ENCODE results near the gene DLG2. TPM values are rescaled to one million over a fixed set of nuclear protein-coding genes. Genes with fewer than 3 reads are reported as not detected.
A peak's percentile ranks its signal among the peaks of the same experiment; 100 is the strongest.

Gene DLG2
- total and polyA plus RNA-seq, 11 donors: 2.4 to 13.9 (median 7.1) TPM

- WGBS, 4 donors: 71 to 92% (median 83%) methylated on average over 2 of the region's 2 CpGs
- H3K4me1 ChIP-seq: peaks cover 0 to 4% (median 0%) of the 10 kb centered on the region in 12 donors
- H3K36me3 ChIP-seq: no peaks in the 10 kb centered on the region
- no peak overlapping the region for H3K4me3 ChIP-seq
- no peak for TF ChIP-seq POLR2A (IDR thresholded peaks at IDR 0.05)
- no peak for TF ChIP-seq CTCF (IDR thresholded peaks at IDR 0.05)
- no peak overlapping the region for H3K27ac ChIP-seq
- DNase-seq: no peak
- ATAC-seq: no peak
- H3K27me3 ChIP-seq: no peaks in the 10 kb centered on the region
- intact Hi-C loops (cut with DNase I): loop anchor here in 1 of 10 donors (10.0 kb wide), 1 partner anchor 50 kb away; no protein-coding TSS in a partner anchor
- H3K9me3 ChIP-seq: no peaks in the 10 kb centered on the region
Measured at GRCh38 chr11:84894666-84895065, 732.5 kb downstream of the DLG2 start.

DNA sequence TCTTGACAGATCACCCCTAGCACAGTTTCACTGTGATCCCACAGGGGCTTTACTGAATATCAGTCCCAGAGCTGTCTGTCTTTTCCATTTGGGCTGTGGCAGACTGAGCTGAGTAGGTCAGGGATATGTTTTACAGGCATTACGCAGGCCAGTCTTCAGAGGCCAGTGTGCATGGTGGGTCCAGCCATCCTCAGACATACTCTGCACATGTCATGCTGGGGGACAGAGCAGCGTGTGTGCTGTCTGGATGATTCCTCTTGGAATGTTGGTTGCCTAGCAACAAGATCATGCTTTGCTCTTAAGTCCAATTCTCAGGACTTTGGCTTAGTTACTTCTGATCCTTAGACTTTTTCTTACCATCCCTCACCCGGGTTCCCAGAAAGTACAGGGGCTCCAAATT is 736.5 kb downstream of the DLG2 start:
- H3K4me3 ChIP-seq: no peak overlapping the region
- no peaks in the 10 kb centered on the region for H3K36me3 ChIP-seq
- peak in 1 of 5 donors; percentile 20 for DNase-seq
- intact Hi-C loops (cut with DNase I): loop anchor here in 1 of 10 donors (10.0 kb wide), 1 partner anchor 46 kb away; no protein-coding TSS in a partner anchor
- WGBS, 4 donors: 49 to 65% (median 61%) methylated on average over 3 of the region's 3 CpGs
- no peak overlapping the region for H3K27ac ChIP-seq
- H3K9me3 ChIP-seq: no peaks in the 10 kb centered on the region
- no peak for TF ChIP-seq POLR2A (IDR thresholded peaks at IDR 0.05)
- no peak for TF ChIP-seq CTCF (IDR thresholded peaks at IDR 0.05)
- no peaks in the 10 kb centered on the region for H3K27me3 ChIP-seq
- H3K4me1 ChIP-seq: peaks cover 0 to 17% (median 5%) of the 10 kb centered on the region in 12 donors
- peak in 1 of 4 donors; percentile 29 for ATAC-seq

GRCh38 chr11:84889556-84889955 is 737.6 kb downstream of the DLG2 start:
- WGBS, 4 donors: 73 to 84% (median 75%) methylated on average over 3 of the region's 3 CpGs
- Histone ChIP-seq H3K36me3 (no peaks in the 10 kb centered on the region), H3K4me3 (no peak overlapping the region), H3K9me3 (no peaks in the 10 kb centered on the region), H3K27me3 (no peaks in the 10 kb centered on the region), H3K27ac (no peak overlapping the region), H3K4me1 (peaks cover 0 to 20% (median 5%) of the 10 kb centered on the region in 12 donors)
- no peak for ATAC-seq
- TF ChIP-seq POLR2A (IDR thresholded peaks at IDR 0.05) (no peak), CTCF (IDR thresholded peaks at IDR 0.05) (no peak)
- DNase-seq: no peak
- intact Hi-C loops (cut with DNase I): no loop called here

DNA sequence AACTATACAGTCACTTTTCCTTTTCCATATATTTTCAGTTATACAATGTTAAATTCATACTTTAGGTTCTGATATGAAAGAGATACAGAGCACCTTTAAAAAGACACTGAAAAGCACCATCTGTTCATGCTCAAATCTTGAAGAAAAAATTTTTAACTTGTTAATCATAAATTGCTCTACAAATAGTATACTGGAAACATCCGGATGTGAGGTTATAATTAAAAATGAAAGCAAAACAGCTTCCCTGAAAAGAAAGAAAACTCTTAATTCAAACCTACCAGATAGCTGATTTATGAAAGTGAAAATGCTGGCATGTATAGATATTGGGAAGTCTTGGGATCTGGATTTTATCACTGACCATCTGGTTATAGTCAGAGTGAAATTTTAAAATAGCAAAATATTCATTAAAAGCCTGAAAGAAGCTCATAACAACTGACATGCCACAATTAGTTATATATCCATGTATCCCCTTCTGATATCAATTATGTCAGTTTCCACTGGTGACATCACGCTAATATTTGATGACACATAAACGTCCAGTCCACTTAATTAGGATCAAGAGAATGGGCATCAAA is 740.0 kb downstream of the DLG2 start:
- Histone ChIP-seq H3K4me1 (peaks cover 0 to 29% (median 5%) of the 10 kb centered on the region in 12 donors), H3K27me3 (no peaks in the 10 kb centered on the region), H3K36me3 (no peaks in the 10 kb centered on the region), H3K27ac (peak overlapping the region in 6 of 12 donors; percentile 2 to 48 (median 30)), H3K4me3 (no peak overlapping the region), H3K9me3 (no peaks in the 10 kb centered on the region)
- TF ChIP-seq CTCF (IDR thresholded peaks at IDR 0.05): no peak
- no peak for TF ChIP-seq POLR2A (IDR thresholded peaks at IDR 0.05)
- ATAC-seq: no peak
- intact Hi-C loops (cut with DNase I): no loop called here
- 55 to 62% (median 57%) methylated on average over 3 of the region's 3 CpGs for WGBS, 4 donors
- DNase-seq: no peak
